ENCODE results near the gene ZNF200. TPM values are rescaled to one million over a fixed set of nuclear protein-coding genes. Genes with fewer than 3 reads are reported as not detected.

The ZNF200 gene
- total RNA-seq, 1 experiment from 2014 or later, result 13.0 TPM

DNA sequence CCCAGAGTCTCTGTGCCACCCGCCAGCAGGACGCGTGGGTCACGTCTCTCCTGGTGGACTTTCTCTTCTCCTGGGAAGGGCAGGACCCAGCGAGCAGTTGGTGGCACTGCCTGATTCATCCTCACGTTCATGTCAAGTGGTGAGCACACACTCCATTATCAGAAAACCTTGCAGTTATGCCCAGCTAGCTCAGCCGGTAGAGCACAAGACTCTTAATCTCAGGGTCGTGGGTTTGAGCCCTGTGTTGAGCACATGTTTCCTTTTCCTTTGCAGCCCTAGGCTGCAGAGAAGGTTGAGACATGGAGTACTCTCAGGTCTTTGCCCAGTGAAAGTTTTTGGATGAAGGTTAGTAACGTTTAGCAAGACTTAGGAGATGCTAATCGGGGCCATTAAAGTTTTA is 39.0 kb downstream of the ZNF200 start:
- Histone ChIP-seq H3K27me3 (replicated peaks; ENCODE audit: insufficient read depth, low read depth, low read length, poor library complexity) (peaks cover 4% of the 10 kb centered on the region), H3K9me3 (ENCODE audit: low read depth, low read length, poor library complexity, severe bottlenecking) (no peaks in the 10 kb centered on the region), H3K27ac (ENCODE audit: low read depth, low read length, poor library complexity, severe bottlenecking) (no peak overlapping the region), H3K36me3 (ENCODE audit: insufficient read depth, low read length, poor library complexity, severe bottlenecking) (no peaks in the 10 kb centered on the region), H3K4me3 (ENCODE audit: low read depth, low read length, poor library complexity, severe bottlenecking) (no peak overlapping the region), H3K4me1 (ENCODE audit: insufficient read depth, low read length, poor library complexity, severe bottlenecking) (peaks cover 6% of the 10 kb centered on the region)
- ChIA-PET POLR2A (ENCODE audit: low non-redundant PET) (no interaction called here), CTCF (no interaction called here)
- BruUV-seq (replicated peaks), result no TSS peak
- no peak for DNase-seq (ENCODE audit: low spot score)
- intact Hi-C loops (cut with micrococcal nuclease; ENCODE audit: unreplicated experiment), result no loop called here
- no peak for TF ChIP-seq EZH2 (IDR thresholded peaks at IDR 0.05; ENCODE audit: borderline replicate concordance, low read depth, low read length, poor library complexity, severe bottlenecking)
- no peak for TF ChIP-seq CTCF (conservative IDR thresholded peaks at IDR 0.05; ENCODE audit: low read depth, low read length)

- CTCF ChIA-PET, result no interaction called here
- H3K4me1 ChIP-seq (ENCODE audit: insufficient read depth, low read length, poor library complexity, severe bottlenecking), result peaks cover 16% of the 10 kb centered on the region
- POLR2A ChIA-PET (ENCODE audit: low non-redundant PET), result no interaction called here
- H3K36me3 ChIP-seq (ENCODE audit: insufficient read depth, low read length, poor library complexity, severe bottlenecking), result no peaks in the 10 kb centered on the region
- DNase-seq (ENCODE audit: low spot score), result no peak
- TF ChIP-seq EZH2 (IDR thresholded peaks at IDR 0.05; ENCODE audit: borderline replicate concordance, low read depth, low read length, poor library complexity, severe bottlenecking) (no peak), CTCF (conservative IDR thresholded peaks at IDR 0.05; ENCODE audit: low read depth, low read length) (no peak)
- H3K4me3 ChIP-seq (ENCODE audit: low read depth, low read length, poor library complexity, severe bottlenecking), result no peak overlapping the region
- BruUV-seq (replicated peaks), result no TSS peak
- no peak overlapping the region for H3K27ac ChIP-seq (ENCODE audit: low read depth, low read length, poor library complexity, severe bottlenecking)
- H3K27me3 ChIP-seq (replicated peaks; ENCODE audit: insufficient read depth, low read depth, low read length, poor library complexity), result peaks cover 4% of the 10 kb centered on the region
- H3K9me3 ChIP-seq (ENCODE audit: low read depth, low read length, poor library complexity, severe bottlenecking), result no peaks in the 10 kb centered on the region
- intact Hi-C loops (cut with micrococcal nuclease; ENCODE audit: unreplicated experiment), result no loop called here
Observed at GRCh38 chr16:3194792-3195191, 40.2 kb downstream of the ZNF200 start.

GRCh38 chr16:3193221-3194212 is 41.4 kb downstream of the ZNF200 start:
- TF ChIP-seq CTCF (conservative IDR thresholded peaks at IDR 0.05; ENCODE audit: low read depth, low read length), result no peak
- TF ChIP-seq EZH2 (IDR thresholded peaks at IDR 0.05; ENCODE audit: borderline replicate concordance, low read depth, low read length, poor library complexity, severe bottlenecking), result no peak
- Histone ChIP-seq H3K4me3 (ENCODE audit: low read depth, low read length, poor library complexity, severe bottlenecking) (no peak overlapping the region), H3K36me3 (ENCODE audit: insufficient read depth, low read length, poor library complexity, severe bottlenecking) (no peaks in the 10 kb centered on the region), H3K27ac (ENCODE audit: low read depth, low read length, poor library complexity, severe bottlenecking) (no peak overlapping the region), H3K4me1 (ENCODE audit: insufficient read depth, low read length, poor library complexity, severe bottlenecking) (peaks cover 16% of the 10 kb centered on the region), H3K9me3 (ENCODE audit: low read depth, low read length, poor library complexity, severe bottlenecking) (no peaks in the 10 kb centered on the region), H3K27me3 (replicated peaks; ENCODE audit: insufficient read depth, low read depth, low read length, poor library complexity) (peaks cover 4% of the 10 kb centered on the region)
- intact Hi-C loops (cut with micrococcal nuclease; ENCODE audit: unreplicated experiment), result no loop called here
- BruUV-seq (replicated peaks), result no TSS peak
- POLR2A ChIA-PET (ENCODE audit: low non-redundant PET), result no interaction called here
- no peak for DNase-seq (ENCODE audit: low spot score)
- CTCF ChIA-PET, result no interaction called here

All from A673 (cell line).